DLD1 (cell line): ENCODE results near the gene TBC1D9.

Experiments used
- in situ Hi-C: cut with HindIII; loops from 2 replicates; pipeline ENCODE4 v1.10.0; 2017; ENCODE audit warnings: low sequenced_read_pairs

TBC1D9 gene

GRCh38 chr4:140633124-140633523 is 123.1 kb downstream of the TBC1D9 start:
- in situ Hi-C loops = loop anchor here (25.0 kb wide), 1 partner anchor 271 kb away; the partner anchor contains the start of gene SCOC

- in situ Hi-C loops = loop anchor here (25.0 kb wide), 1 partner anchor 268 kb away; the partner anchor contains the start of gene SCOC
Measured at GRCh38 chr4:140630246-140630645, 125.9 kb downstream of the TBC1D9 start.

GRCh38 chr4:140628016-140628415 is 128.2 kb downstream of the TBC1D9 start:
- in situ Hi-C loops = loop anchor here (25.0 kb wide), 1 partner anchor 266 kb away; the partner anchor contains the start of gene SCOC

GRCh38 chr4:140626661-140627376 is 129.4 kb downstream of the TBC1D9 start:
- in situ Hi-C loops = loop anchor here (25.0 kb wide), 1 partner anchor 265 kb away; the partner anchor contains the start of gene SCOC

GRCh38 chr4:140622333-140622958 is 133.7 kb downstream of the TBC1D9 start:
- in situ Hi-C loops = no loop called here

GRCh38 chr4:140621161-140621560 is 135.0 kb downstream of the TBC1D9 start:
- in situ Hi-C loops = no loop called here

GRCh38 chr4:140617499-140618248 is 138.5 kb downstream of the TBC1D9 start:
- in situ Hi-C loops = no loop called here

GRCh38 chr4:140615451-140615850 is 140.7 kb downstream of the TBC1D9 start:
- in situ Hi-C loops = no loop called here

GRCh38 chr4:140612357-140612756 is 143.8 kb downstream of the TBC1D9 start:
- in situ Hi-C loops = no loop called here

- in situ Hi-C loops = no loop called here
Measured at GRCh38 chr4:140611854-140612253, 144.3 kb downstream of the TBC1D9 start.

GRCh38 chr4:140609548-140610425 is 146.4 kb downstream of the TBC1D9 start:
- in situ Hi-C loops = no loop called here

GRCh38 chr4:140607852-140608251 is 148.3 kb downstream of the TBC1D9 start:
- in situ Hi-C loops = no loop called here

GRCh38 chr4:140604544-140604943 is 151.6 kb downstream of the TBC1D9 start:
- in situ Hi-C loops = no loop called here

GRCh38 chr4:140603286-140603685 is 152.9 kb downstream of the TBC1D9 start:
- in situ Hi-C loops = no loop called here

GRCh38 chr4:140602714-140603113 is 153.5 kb downstream of the TBC1D9 start:
- in situ Hi-C loops = no loop called here

- in situ Hi-C loops = no loop called here
Measured at GRCh38 chr4:140600408-140600807, 155.8 kb downstream of the TBC1D9 start.

- in situ Hi-C loops = no loop called here
Measured at GRCh38 chr4:140595065-140595464, 161.1 kb downstream of the TBC1D9 start.

GRCh38 chr4:140584439-140584838 is 171.7 kb downstream of the TBC1D9 start:
- in situ Hi-C loops = no loop called here

GRCh38 chr4:140581078-140581477 is 175.1 kb downstream of the TBC1D9 start:
- in situ Hi-C loops = no loop called here

- in situ Hi-C loops = no loop called here
Measured at GRCh38 chr4:140579278-140579677, 176.9 kb downstream of the TBC1D9 start.

GRCh38 chr4:140575489-140575888 is 180.7 kb downstream of the TBC1D9 start:
- in situ Hi-C loops = no loop called here
